Naive thymus-derived CD4-positive, alpha-beta T cell (primary cell): Measurements from ENCODE around the gene LINGO4. TPM values are rescaled to one million over a fixed set of nuclear protein-coding genes. Genes with fewer than 3 reads are reported as not detected.

ENCODE experiments used
- ATAC-seq: fragments of 150-1000 bp; cut with Tn5 transposase; 2 replicates; pipeline ENCODE4 v1.10.0; 2021; ENCODE audit warnings: mild to moderate bottlenecking, moderate library complexity
- CTCF ChIA-PET: fragments of 350-600 bp; sonication (Branson Sonifier 250); formaldehyde crosslinking; loops from one replicate; lab custom pipeline; 2021; ENCODE audit warnings: antibody characterized with exemption; lab: Charles Lee
- POLR2A ChIA-PET: fragments of 350-600 bp; sonication (Branson Sonifier 250); formaldehyde crosslinking; loops from one replicate; lab custom pipeline; 2021; ENCODE audit warnings: antibody characterized with exemption, inconsistent platforms; lab: Charles Lee
- DNase-seq, 9 donors: peaks; one replicate each; pipeline versions ENCODE4 v3.0.0 to v3.0.0-alpha.2; 2020 to 2022; ENCODE audit warnings: mixed read lengths in 1 of 9
- H3K27ac ChIP-seq: one replicate; pipeline ENCODE4 v1.7.0; 2013; ENCODE audit warnings: mild to moderate bottlenecking, low read depth, low read length, moderate library complexity
- H3K27me3 ChIP-seq, 2 donors: one replicate each; pipeline ENCODE4 v1.7.0; 2013; ENCODE audit warnings: low read length in 2 of 2, mild to moderate bottlenecking in 2 of 2, moderate library complexity in 2 of 2; ENCODE audit not compliant: control insufficient read depth in 2 of 2, insufficient read depth in 2 of 2
- H3K36me3 ChIP-seq, 3 experiments: 1 replicate in 2 of 3; 2 replicates in 1 of 3; pipeline ENCODE4 v1.7.0; 2013; ENCODE audit warnings: low read length in 3 of 3, mild to moderate bottlenecking in 3 of 3, moderate library complexity in 1 of 3; ENCODE audit not compliant: insufficient read depth in 3 of 3, control insufficient read depth in 2 of 3
- H3K4me1 ChIP-seq, 2 donors: one replicate each; pipeline ENCODE4 v1.7.0; 2013; ENCODE audit warnings: low read length in 2 of 2, mild to moderate bottlenecking in 2 of 2, moderate library complexity in 1 of 2; ENCODE audit not compliant: control insufficient read depth in 2 of 2, insufficient read depth in 2 of 2
- H3K4me3 ChIP-seq: 2 replicates; pipeline ENCODE4 v1.7.0; 2013; ENCODE audit warnings: mild to moderate bottlenecking, low read length
- H3K9me3 ChIP-seq, 3 experiments: 1 replicate in 2 of 3; 2 replicates in 1 of 3; pipeline ENCODE4 v1.7.0; 2013; ENCODE audit warnings: low read length in 3 of 3; ENCODE audit not compliant: control insufficient read depth in 2 of 3
- H3K27ac Mint-ChIP-seq, 9 donors: one replicate each; pipeline ENCODE4 v1.8.0; 2020 to 2022; ENCODE audit warnings: mixed read lengths in 9 of 9, mild to moderate bottlenecking in 8 of 9, moderate library complexity in 5 of 9, inconsistent platforms in 2 of 9
- H3K27me3 Mint-ChIP-seq, 5 donors: one replicate each; pipeline ENCODE4 v1.8.0; 2021 to 2022; ENCODE audit warnings: mixed read lengths in 5 of 5, mild to moderate bottlenecking in 1 of 5
- H3K36me3 Mint-ChIP-seq, 5 donors: one replicate each; pipeline ENCODE4 v1.8.0; 2020 to 2022; ENCODE audit warnings: mixed read lengths in 5 of 5, mild to moderate bottlenecking in 3 of 5, inconsistent platforms in 1 of 5
- H3K4me1 Mint-ChIP-seq, 7 donors: one replicate each; pipeline ENCODE4 v1.8.0; 2020 to 2022; ENCODE audit warnings: mixed read lengths in 7 of 7, mild to moderate bottlenecking in 3 of 7, inconsistent platforms in 1 of 7
- H3K4me3 Mint-ChIP-seq, 10 donors: one replicate each; pipeline ENCODE4 v1.8.0; 2020 to 2022; ENCODE audit warnings: mild to moderate bottlenecking in 10 of 10, mixed read lengths in 10 of 10, moderate library complexity in 6 of 10, inconsistent platforms in 2 of 10
- H3K9me3 Mint-ChIP-seq, 11 donors: one replicate each; pipeline ENCODE4 v1.8.0; 2020 to 2022; ENCODE audit warnings: mixed read lengths in 11 of 11, mild to moderate bottlenecking in 4 of 11, inconsistent platforms in 1 of 11, moderate library complexity in 1 of 11
- intact Hi-C, 2 donors: fragments of 100-400 bp; cut with micrococcal nuclease; formaldehyde crosslinking; loops; one replicate each; pipeline ENCODE4 v1.15.1; 2023
- polyA plus RNA-seq, 2 donors: library from polyadenylated mRNA; unstranded; fragments of 300-500 nt; fragmentation: Illumina TruSeq; gene quantifications; one replicate each; pipeline ENCODE4 v1.2.3, GENCODE V29; 2021
- total RNA-seq, 6 experiments: library from RNA in 5 of 6; stranded (reverse) in 5 of 6; gene quantifications; 1 replicate in 5 of 6; 2 replicates in 1 of 6; pipeline ENCODE4 v1.2.3 and lab custom pipeline; 2021 to 2026

LINGO4 gene
- total and polyA plus RNA-seq, 7 experiments from 2014 or later = 0.07 to 0.24 TPM; not detected in 5

DNA sequence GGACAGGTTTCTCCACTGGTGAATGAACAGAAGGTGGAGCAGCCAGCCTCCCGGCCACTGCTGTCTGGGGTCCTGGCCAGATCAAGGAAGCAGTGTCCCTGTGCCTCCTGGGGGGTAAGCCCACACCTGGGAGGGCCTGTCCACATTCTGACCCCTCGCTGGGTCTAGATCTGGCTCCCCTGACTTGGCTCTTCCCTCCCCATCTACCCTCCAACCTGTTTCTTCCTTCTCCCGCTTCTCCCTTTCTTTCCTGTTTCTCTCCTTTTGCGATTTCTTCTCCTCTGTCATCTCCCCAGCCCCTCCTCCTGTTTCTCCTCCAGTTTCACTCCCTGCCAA, 26.0 kb upstream of the LINGO4 start:
- H3K36me3 ChIP-seq = no peaks in the 10 kb centered on the region
- intact Hi-C loops = no loop called here
- no peaks in the 10 kb centered on the region for H3K36me3 Mint-ChIP-seq
- H3K4me3 ChIP-seq = no peak overlapping the region
- H3K27me3 Mint-ChIP-seq = no peaks in the 10 kb centered on the region
- H3K27ac ChIP-seq = no peak overlapping the region
- H3K4me1 Mint-ChIP-seq = peaks cover 42 to 83% (median 67%) of the 10 kb centered on the region in 7 donors
- H3K4me3 Mint-ChIP-seq = peak overlapping the region in 1 of 10 donors; percentile 64
- H3K27ac Mint-ChIP-seq = peak overlapping the region in 4 of 9 donors; percentile 14 to 83 (median 64)
- peaks cover 47 to 63% of the 10 kb centered on the region in 2 donors for H3K4me1 ChIP-seq
- no peaks in the 10 kb centered on the region for H3K27me3 ChIP-seq
- no peak for ATAC-seq
- no peaks in the 10 kb centered on the region for H3K9me3 ChIP-seq
- ChIA-PET POLR2A (no interaction called here), CTCF (no interaction called here)
- H3K9me3 Mint-ChIP-seq = no peaks in the 10 kb centered on the region
- no peak for DNase-seq

DNA sequence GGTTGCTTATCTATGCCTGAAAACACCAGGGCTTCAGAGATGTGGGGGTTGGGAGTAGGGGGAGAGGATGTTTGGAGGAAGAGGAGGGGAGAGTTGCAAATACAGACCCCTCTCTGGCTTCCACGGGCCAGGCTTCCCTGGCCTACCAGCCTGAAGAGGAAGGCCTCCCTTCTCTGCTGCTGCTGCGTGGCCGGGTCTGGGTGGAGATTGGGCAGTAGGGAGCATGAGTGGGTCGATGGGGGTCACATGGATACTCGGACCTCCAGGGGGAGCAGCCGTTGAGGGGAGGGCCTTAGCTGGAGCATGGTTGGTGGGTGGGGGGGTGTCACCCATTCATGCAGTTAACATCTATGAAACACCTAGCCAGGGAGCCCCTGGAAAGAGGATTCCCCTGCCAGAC, 24.8 kb upstream of the LINGO4 start:
- no peaks in the 10 kb centered on the region for H3K36me3 Mint-ChIP-seq
- CTCF ChIA-PET = interaction anchor here (0.6 kb wide), 1 partner anchor 40 kb away, joined by 7 read pairs; no protein-coding TSS in a partner anchor
- no peak for ATAC-seq
- Histone ChIP-seq H3K4me3 (no peak overlapping the region), H3K27me3 (no peaks in the 10 kb centered on the region), H3K9me3 (no peaks in the 10 kb centered on the region), H3K4me1 (peaks cover 52 to 65% of the 10 kb centered on the region in 2 donors), H3K27ac (no peak overlapping the region), H3K36me3 (no peaks in the 10 kb centered on the region)
- H3K4me3 Mint-ChIP-seq = peak overlapping the region in 6 of 10 donors; percentile 44 to 80 (median 72)
- POLR2A ChIA-PET = no interaction called here
- H3K27me3 Mint-ChIP-seq = no peaks in the 10 kb centered on the region
- intact Hi-C loops = no loop called here
- no peak for DNase-seq
- H3K4me1 Mint-ChIP-seq = peaks cover 41 to 86% (median 62%) of the 10 kb centered on the region in 7 donors
- H3K9me3 Mint-ChIP-seq = no peaks in the 10 kb centered on the region
- peak overlapping the region; percentile 3 to 91 (median 80) for H3K27ac Mint-ChIP-seq

DNA sequence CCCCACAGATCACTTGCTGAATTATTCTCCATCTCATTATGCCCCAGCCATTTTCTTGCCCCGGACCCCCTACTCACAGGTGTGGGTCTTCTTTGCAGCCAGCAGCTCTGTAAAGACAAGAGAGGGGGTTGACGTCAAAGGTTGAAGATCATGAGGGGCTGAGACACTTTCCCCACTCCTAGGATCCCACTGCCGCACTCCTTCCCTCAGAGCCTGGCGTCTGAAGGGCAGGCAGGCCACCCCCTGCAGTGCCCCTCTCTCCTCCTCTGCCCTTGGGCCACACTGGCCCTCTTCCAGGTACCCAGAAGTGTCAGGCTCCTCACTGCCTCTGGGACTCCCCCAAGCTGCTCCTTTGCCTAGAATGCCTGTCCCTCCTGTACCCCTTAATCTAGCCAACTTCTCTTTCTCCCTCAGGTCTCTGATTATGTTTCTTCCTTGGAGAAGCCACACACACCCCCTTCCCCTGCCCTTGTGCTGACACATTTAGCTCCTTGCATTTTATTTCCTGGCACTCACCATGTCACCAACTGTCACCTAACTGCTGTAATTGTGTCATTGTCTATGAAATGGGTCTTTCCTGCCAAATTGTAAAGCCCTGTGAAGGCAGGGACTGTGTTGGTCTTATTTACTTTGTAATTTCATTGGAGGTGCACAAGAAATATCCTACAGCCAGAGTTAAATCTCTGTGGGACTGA, 24.3 kb upstream of the LINGO4 start:
- peaks cover 41 to 82% (median 58%) of the 10 kb centered on the region in 7 donors for H3K4me1 Mint-ChIP-seq
- peaks cover 52 to 64% of the 10 kb centered on the region in 2 donors for H3K4me1 ChIP-seq
- peak overlapping the region; percentile 3 to 91 (median 80) for H3K27ac Mint-ChIP-seq
- ChIA-PET POLR2A (interaction anchor here (0.6 kb wide), 1 partner anchor 83 kb away, joined by 3 read pairs; no protein-coding TSS in a partner anchor), CTCF (no interaction called here)
- intact Hi-C loops = loop anchor here in 1 of 2 donors (2.0 kb wide), 1 partner anchor 39 kb away; the partner anchor contains the start of gene TDRKH
- no peak for DNase-seq
- ATAC-seq = no peak
- H3K9me3 ChIP-seq = no peaks in the 10 kb centered on the region
- no peaks in the 10 kb centered on the region for H3K36me3 Mint-ChIP-seq
- H3K4me3 Mint-ChIP-seq = peak overlapping the region; percentile 39 to 80 (median 72)
- H3K4me3 ChIP-seq = no peak overlapping the region
- no peaks in the 10 kb centered on the region for H3K36me3 ChIP-seq
- no peaks in the 10 kb centered on the region for H3K9me3 Mint-ChIP-seq
- no peaks in the 10 kb centered on the region for H3K27me3 ChIP-seq
- no peaks in the 10 kb centered on the region for H3K27me3 Mint-ChIP-seq
- peak overlapping the region; percentile 16 for H3K27ac ChIP-seq

DNA sequence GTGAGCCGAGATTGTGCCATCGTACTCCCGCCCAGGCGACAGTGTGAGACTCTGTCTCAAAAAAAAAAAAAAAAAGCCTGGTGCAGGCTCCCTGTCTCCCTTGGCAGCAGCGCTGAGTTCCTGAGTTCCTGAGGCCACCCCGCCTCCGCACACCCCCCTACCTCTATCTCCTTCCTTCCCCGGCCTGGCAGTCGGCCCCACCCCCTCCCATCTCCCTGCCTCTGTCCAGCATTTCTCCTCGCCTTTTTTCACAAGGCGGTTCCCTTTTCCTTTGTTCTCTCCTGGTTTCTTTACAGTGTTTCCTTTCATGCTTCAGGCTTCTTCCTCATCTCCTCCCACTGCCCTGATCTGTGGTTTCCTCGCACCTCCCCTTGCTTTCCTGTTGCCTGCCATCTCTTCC, 23.7 kb upstream of the LINGO4 start:
- ATAC-seq (no peak), DNase-seq (no peak)
- intact Hi-C loops = loop anchor here in 1 of 2 donors (2.0 kb wide), 1 partner anchor 38 kb away; the partner anchor contains the start of gene TDRKH

DNA sequence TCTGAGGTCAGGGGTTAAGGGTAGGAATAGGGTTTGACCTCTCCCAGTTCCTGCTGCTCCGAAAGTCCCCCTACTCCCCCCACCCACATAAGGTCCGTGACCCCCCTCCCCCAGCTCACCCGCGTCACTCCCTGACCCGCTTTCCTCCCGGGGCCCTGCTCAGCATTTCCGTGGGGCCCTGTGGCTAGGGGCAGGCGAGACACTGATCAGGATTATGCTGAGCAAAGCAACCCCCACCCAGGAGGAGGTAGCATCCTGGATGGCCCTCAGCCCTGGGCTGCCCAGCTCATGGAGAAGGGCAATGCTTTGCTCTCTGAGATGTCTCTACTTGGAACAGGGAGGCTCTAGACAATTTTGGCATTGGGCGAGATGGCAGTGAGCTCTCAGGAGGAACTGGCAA, 22.6 kb upstream of the LINGO4 start:
- Mint-ChIP-seq H3K27ac (peak overlapping the region in 8 of 9 donors; percentile 53 to 91 (median 80)), H3K9me3 (no peaks in the 10 kb centered on the region), H3K36me3 (no peaks in the 10 kb centered on the region), H3K4me1 (peaks cover 32 to 69% (median 49%) of the 10 kb centered on the region in 7 donors), H3K27me3 (no peaks in the 10 kb centered on the region), H3K4me3 (peak overlapping the region; percentile 39 to 80 (median 62))
- Histone ChIP-seq H3K4me1 (peaks cover 40 to 51% of the 10 kb centered on the region in 2 donors), H3K36me3 (no peaks in the 10 kb centered on the region), H3K27ac (no peak overlapping the region), H3K4me3 (peak overlapping the region; percentile 0), H3K9me3 (no peaks in the 10 kb centered on the region), H3K27me3 (no peaks in the 10 kb centered on the region)
- no peak for ATAC-seq
- intact Hi-C loops = loop anchor here in 1 of 2 donors (2.0 kb wide), 1 partner anchor 37 kb away; the partner anchor contains the start of gene TDRKH
- POLR2A ChIA-PET = no interaction called here
- no peak for DNase-seq
- CTCF ChIA-PET = interaction anchor here (0.8 to 1.6 kb wide), 3 partner anchors 9 to 49 kb away, joined by 3 to 6 read pairs (median 3); no protein-coding TSS in a partner anchor

More for the DNA sequence above, 23.7 kb upstream of the LINGO4 start:
- Mint-ChIP-seq H3K4me3 (peak overlapping the region; percentile 39 to 80 (median 72)), H3K4me1 (peaks cover 40 to 79% (median 57%) of the 10 kb centered on the region in 7 donors), H3K9me3 (no peaks in the 10 kb centered on the region), H3K27me3 (no peaks in the 10 kb centered on the region), H3K27ac (peak overlapping the region; percentile 3 to 91 (median 80)), H3K36me3 (no peaks in the 10 kb centered on the region)
- Histone ChIP-seq H3K36me3 (no peaks in the 10 kb centered on the region), H3K27me3 (no peaks in the 10 kb centered on the region), H3K9me3 (no peaks in the 10 kb centered on the region), H3K4me1 (peaks cover 47 to 58% of the 10 kb centered on the region in 2 donors), H3K27ac (peak overlapping the region; percentile 16), H3K4me3 (no peak overlapping the region)
- ChIA-PET POLR2A (interaction anchor here (0.6 kb wide), 1 partner anchor 83 kb away, joined by 3 read pairs; no protein-coding TSS in a partner anchor), CTCF (interaction anchor here (0.8 to 1.6 kb wide), 2 partner anchors 8 to 48 kb away, joined by 3 to 6 read pairs; no protein-coding TSS in a partner anchor)

DNA sequence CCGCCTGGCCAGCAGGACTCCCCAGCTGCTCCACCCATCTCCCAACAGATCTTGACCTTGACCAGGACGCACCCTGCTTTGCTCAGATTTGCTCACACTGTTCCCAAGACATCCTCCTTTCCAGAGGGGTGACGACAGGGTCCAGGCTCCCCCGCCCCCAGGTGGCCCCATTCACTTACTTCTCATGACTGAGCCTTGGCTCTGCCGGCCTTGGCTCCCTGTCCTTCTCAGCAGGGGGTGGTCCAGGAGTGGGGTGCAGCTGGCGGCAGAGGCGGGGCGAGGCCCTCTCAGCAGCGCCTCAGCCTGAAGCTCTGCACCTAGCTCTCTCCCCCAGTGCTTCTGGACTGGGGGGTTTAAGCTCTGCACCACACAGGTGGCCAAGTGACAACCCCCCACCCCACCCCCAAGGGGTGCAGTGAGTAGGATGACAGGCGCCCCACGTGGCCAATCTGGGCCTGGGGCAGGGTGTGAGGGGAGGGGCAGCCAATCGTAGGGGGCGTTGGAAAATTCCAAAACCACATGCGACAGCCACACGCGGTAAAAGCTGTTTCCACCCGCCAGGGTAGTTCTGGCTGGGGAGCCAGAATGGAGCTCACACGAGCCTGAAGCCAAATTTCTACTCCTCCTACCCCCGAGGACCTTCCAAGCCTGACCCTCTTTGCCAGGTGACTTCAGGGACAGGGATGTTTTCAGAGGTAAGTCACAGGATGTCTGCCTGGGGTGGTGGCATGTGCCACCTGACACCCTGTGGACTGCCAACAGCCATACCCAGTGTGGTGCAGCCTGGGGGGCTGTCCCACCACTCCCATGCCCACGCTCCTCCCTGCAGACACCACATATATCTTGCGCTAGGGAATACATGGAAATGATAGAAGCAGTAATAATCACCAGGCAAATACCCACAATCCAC, 20.8 kb upstream of the LINGO4 start:
- Mint-ChIP-seq H3K4me3 (peak overlapping the region in 4 of 10 donors; percentile 25 to 50 (median 44)), H3K9me3 (no peaks in the 10 kb centered on the region), H3K36me3 (no peaks in the 10 kb centered on the region), H3K4me1 (peaks cover 29 to 70% (median 56%) of the 10 kb centered on the region in 7 donors), H3K27ac (peak overlapping the region in 4 of 9 donors; percentile 24 to 50 (median 38)), H3K27me3 (no peaks in the 10 kb centered on the region)
- POLR2A ChIA-PET = no interaction called here
- no peaks in the 10 kb centered on the region for H3K27me3 ChIP-seq
- CTCF ChIA-PET = interaction anchor here (0.6 kb wide), 1 partner anchor 383 kb away, joined by 3 read pairs; no protein-coding TSS in a partner anchor
- intact Hi-C loops = no loop called here
- peaks cover 41 to 50% of the 10 kb centered on the region in 2 donors for H3K4me1 ChIP-seq
- H3K36me3 ChIP-seq = no peaks in the 10 kb centered on the region
- no peaks in the 10 kb centered on the region for H3K9me3 ChIP-seq
- no peak overlapping the region for H3K4me3 ChIP-seq
- ATAC-seq (no peak), DNase-seq (no peak)
- no peak overlapping the region for H3K27ac ChIP-seq
